Dermis lymphatic vessel endothelial cell (primary cell): ENCODE measurements around the gene MYOM3. TPM values are rescaled to one million over a fixed set of nuclear protein-coding genes. Genes with fewer than 3 reads are reported as not detected.

Experiments
- total RNA-seq: library from RNA; depleted of rRNA; stranded (reverse); fragments of >200 nt; gene quantifications from 2 replicates; pipeline ENCODE4 v1.2.1, GENCODE V29; 2014

MYOM3 gene
- not detected in 2 replicates for total RNA-seq

GRCh38 chr1:24111996-24112779 is at the start of gene MYOM3:
MYOM3 (minus strand) TSS chr1:24112135; CDS start chr1:24108636, 3,499 bp downstream.

GRCh38 chr1:24142546-24143534 is 30.9 kb upstream of the MYOM3 start, which contains the start of gene IL22RA1:
IL22RA1 (minus strand) TSS chr1:24143140; CDS start chr1:24143082, 58 bp downstream.

Other genes starting within 250 kb of the MYOM3 start
- 12.8 and 15.1 TPM in 2 replicates for gene FUCA1, start 243.8 kb downstream of the MYOM3 start, total RNA-seq
- gene CNR2, start 198.8 kb downstream of the MYOM3 start, total RNA-seq: not detected in 2 replicates
- gene PNRC2, start 152.3 kb downstream of the MYOM3 start, total RNA-seq: 104 and 144 TPM in 2 replicates
- gene SRSF10, start 131.8 kb downstream of the MYOM3 start, total RNA-seq: 65.5 and 80.4 TPM in 2 replicates
- gene IL22RA1, start 31.0 kb upstream of the MYOM3 start, total RNA-seq: not detected in 2 replicates
- not detected in 2 replicates for gene IFNLR1, start 75.2 kb upstream of the MYOM3 start, total RNA-seq
- not detected in 2 replicates for gene GRHL3, start 207.2 kb upstream of the MYOM3 start, total RNA-seq